GM23338 (cell line): Measurements from ENCODE around the gene BCL11B. TPM values are rescaled to one million over a fixed set of nuclear protein-coding genes. Genes with fewer than 3 reads are reported as not detected.

Experiments
- ATAC-seq: fragments of 200-7000 bp; cut with Tn5 transposase; 3 replicates; pipeline ENCODE4 v1.9.1; 2020
- DNase-seq: peaks from one replicate; pipeline ENCODE4 v3.0.0-alpha.2; 2015; ENCODE audit warnings: low spot score
- H2AFZ ChIP-seq: fragments of 200-600 bp; sonication (generic); 2 replicates; pipeline ENCODE4 v1.8.0; 2016; ENCODE audit warnings: antibody characterized with exemption, mild to moderate bottlenecking, moderate library complexity
- H3F3A ChIP-seq: fragments of 200-600 bp; sonication (generic); replicated peaks from 2 replicates; pipeline ENCODE4 v1.8.0; 2017; ENCODE audit warnings: antibody characterized with exemption, mixed run types, low read depth
- H3K27ac ChIP-seq: fragments of 200-600 bp; sonication (generic); 2 replicates; pipeline ENCODE4 v1.6.1; 2016; ENCODE audit warnings: low read depth
- H3K27me3 ChIP-seq: fragments of 200-600 bp; sonication (generic); 2 replicates; pipeline ENCODE4 v1.8.0; 2016; ENCODE audit warnings: mild to moderate bottlenecking, mixed run types, moderate library complexity; ENCODE audit not compliant: insufficient read depth
- H3K36me3 ChIP-seq: fragments of 200-600 bp; sonication (generic); 2 replicates; pipeline ENCODE4 v1.8.0; 2016; ENCODE audit warnings: mild to moderate bottlenecking; ENCODE audit not compliant: insufficient read depth
- H3K4me1 ChIP-seq: fragments of 200-600 bp; sonication (generic); 2 replicates; pipeline ENCODE4 v1.8.0; 2016; ENCODE audit warnings: mild to moderate bottlenecking, moderate library complexity; ENCODE audit not compliant: insufficient read depth
- H3K4me2 ChIP-seq: fragments of 200-600 bp; sonication (generic); 2 replicates; pipeline ENCODE4 v1.7.1; 2017; ENCODE audit warnings: mixed run types
- H3K4me3 ChIP-seq: fragments of 200-600 bp; sonication (generic); 2 replicates; pipeline ENCODE4 v1.6.1; 2016; ENCODE audit warnings: mixed run types
- H3K79me2 ChIP-seq: fragments of 200-600 bp; sonication (generic); replicated peaks from 2 replicates; pipeline ENCODE4 v1.8.0; 2017; ENCODE audit warnings: mild to moderate bottlenecking; ENCODE audit not compliant: insufficient read depth
- H3K9me2 ChIP-seq: fragments of 200-600 bp; sonication (generic); 2 replicates; pipeline ENCODE4 v1.8.0; 2017; ENCODE audit not compliant: insufficient read depth
- H4K20me1 ChIP-seq: fragments of 200-600 bp; sonication (generic); replicated peaks from 2 replicates; pipeline ENCODE4 v1.8.0; 2017; ENCODE audit warnings: mild to moderate bottlenecking; ENCODE audit not compliant: insufficient read depth
- H3K27ac Mint-ChIP-seq: 2 replicates; pipeline ENCODE4 v1.8.0; 2020; ENCODE audit warnings: inconsistent platforms, mild to moderate bottlenecking, moderate library complexity, mixed read lengths
- H3K27me3 Mint-ChIP-seq: 3 replicates; pipeline ENCODE4 v1.8.0; 2022; ENCODE audit warnings: low read depth, mild to moderate bottlenecking, moderate library complexity, mixed read lengths, inconsistent platforms; ENCODE audit not compliant: insufficient read depth, poor library complexity
- H3K36me3 Mint-ChIP-seq: 3 replicates; pipeline ENCODE4 v1.8.0; 2021; ENCODE audit warnings: low read depth, mild to moderate bottlenecking, inconsistent platforms, moderate library complexity, mixed read lengths
- H3K4me1 Mint-ChIP-seq: 3 replicates; pipeline ENCODE4 v1.8.0; 2020; ENCODE audit warnings: mild to moderate bottlenecking, inconsistent platforms, mixed read lengths
- H3K4me3 Mint-ChIP-seq: 3 replicates; pipeline ENCODE4 v1.8.0; 2021; ENCODE audit warnings: moderate library complexity, mild to moderate bottlenecking, inconsistent platforms, mixed read lengths
- H3K9me3 Mint-ChIP-seq: 3 replicates; pipeline ENCODE4 v1.8.0; 2020; ENCODE audit warnings: moderate library complexity, mild to moderate bottlenecking, inconsistent platforms, mixed read lengths
- CREB1 ChIP-seq: fragments of 250-450 bp; sonication (Bioruptor Pico); IDR thresholded peaks from 2 replicates; pipeline ENCODE4 v1.5.0; 2020; ENCODE audit warnings: low read depth, mild to moderate bottlenecking, moderate library complexity
- EZH2 ChIP-seq: fragments of 200-600 bp; sonication (generic); IDR thresholded peaks from one replicate; pipeline ENCODE4 v1.8.0; 2017; ENCODE audit warnings: antibody characterized with exemption, mild to moderate bottlenecking, low read depth; ENCODE audit not compliant: unreplicated experiment
- JUNB ChIP-seq: IDR thresholded peaks from one replicate; pipeline ENCODE4 v1.6.1; 2016; ENCODE audit warnings: antibody characterized with exemption; ENCODE audit not compliant: unreplicated experiment
- POLR2AphosphoS5 ChIP-seq: IDR thresholded peaks from 2 replicates; pipeline ENCODE4 v1.6.1; 2016; ENCODE audit warnings: antibody characterized with exemption, low read depth
- STAT1 ChIP-seq: IDR thresholded peaks from one replicate; pipeline ENCODE4 v1.6.1; 2016; ENCODE audit warnings: antibody characterized with exemption; ENCODE audit not compliant: unreplicated experiment
- ZNF114 ChIP-seq: fragments of 250-450 bp; sonication (Bioruptor Pico); IDR thresholded peaks from 2 replicates; pipeline ENCODE4 v1.5.0; 2020; ENCODE audit warnings: mild to moderate bottlenecking, moderate library complexity
- ZNF331 ChIP-seq: fragments of 250-450 bp; sonication (Bioruptor Pico); IDR thresholded peaks from 2 replicates; pipeline ENCODE4 v1.5.0; 2020; ENCODE audit warnings: low read depth, mild to moderate bottlenecking, moderate library complexity
- polyA plus RNA-seq: library from polyadenylated mRNA; unstranded; fragments of >200 nt; fragmentation: Nextera tagmentation; extraction: Ambion mirVana; gene quantifications from 2 replicates; pipeline ENCODE4 v1.2.1, GENCODE V29; 2016
- total RNA-seq: library from RNA; depleted of rRNA; stranded (reverse); fragments of >200 nt; shearing (Covaris generic); gene quantifications from 2 replicates; pipeline ENCODE4 v1.2.3, GENCODE V29; 2014
- TF ChIP-seq, protein P1 (sequence below): fragments of 250-450 bp; sonication (Bioruptor Pico); IDR thresholded peaks from 2 replicates; pipeline ENCODE4 v1.5.0; 2020; ENCODE audit warnings: mild to moderate bottlenecking, moderate library complexity
- TF ChIP-seq, protein P2 (sequence below): IDR thresholded peaks from 2 replicates; pipeline ENCODE4 v1.6.1; 2016; ENCODE audit warnings: antibody characterized with exemption

Gene BCL11B
- total and polyA plus RNA-seq, 2 experiments from 2014 or later, result 2.4 to 6.7 TPM

DNA sequence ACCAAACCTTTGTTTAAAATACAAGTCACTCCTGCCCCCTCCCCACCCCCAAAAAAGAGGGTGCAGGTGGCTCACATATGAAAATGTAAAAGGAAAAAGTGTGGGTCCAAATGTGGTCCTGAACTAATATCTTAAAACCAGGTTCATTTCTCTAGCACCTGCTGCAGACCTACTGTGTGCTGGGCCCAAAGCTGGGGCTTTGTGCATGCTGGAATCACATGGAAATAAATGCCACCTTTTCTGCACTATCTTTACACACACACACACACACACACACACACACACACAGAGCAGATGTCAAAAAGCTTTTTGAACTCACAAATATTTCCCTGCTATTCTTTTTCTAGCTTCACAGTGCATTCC lies 3.2 kb upstream of the BCL11B start:
- H3K4me3 Mint-ChIP-seq, result peak overlapping the region; percentile 69
- H3K9me3 Mint-ChIP-seq, result peaks cover 3% of the 10 kb centered on the region; the same call in 2 of the 3 replicates

More for the DNA sequence above, 3.2 kb upstream of the BCL11B start:
- H3K27ac ChIP-seq, result no peak overlapping the region
- peak overlapping the region; percentile 81 for H3K4me2 ChIP-seq
- peak overlapping the region; percentile 79 for H3K4me3 ChIP-seq
- Mint-ChIP-seq H3K27ac (no peak overlapping the region), H3K36me3 (no peaks in the 10 kb centered on the region), H3K4me1 (peaks cover 34% of the 10 kb centered on the region), H3K27me3 (peaks cover 22% of the 10 kb centered on the region)
- H3K9me2 ChIP-seq, result no peaks in the 10 kb centered on the region
- H4K20me1 ChIP-seq, result no peaks in the 10 kb centered on the region
- H3K36me3 ChIP-seq, result no peaks in the 10 kb centered on the region
- ATAC-seq, result no peak
- peaks cover 6% of the 10 kb centered on the region; the same call in 1 of the 2 replicates for H3F3A ChIP-seq
- TF ChIP-seq ZNF331 (no peak), JUNB (no peak), ZNF114 (CRISPR knock-in tag) (no peak), CREB1 (CRISPR knock-in tag) (no peak), EZH2 (no peak), STAT1 (no peak), POLR2AphosphoS5 (no peak)
- TF ChIP-seq, protein P1, sequence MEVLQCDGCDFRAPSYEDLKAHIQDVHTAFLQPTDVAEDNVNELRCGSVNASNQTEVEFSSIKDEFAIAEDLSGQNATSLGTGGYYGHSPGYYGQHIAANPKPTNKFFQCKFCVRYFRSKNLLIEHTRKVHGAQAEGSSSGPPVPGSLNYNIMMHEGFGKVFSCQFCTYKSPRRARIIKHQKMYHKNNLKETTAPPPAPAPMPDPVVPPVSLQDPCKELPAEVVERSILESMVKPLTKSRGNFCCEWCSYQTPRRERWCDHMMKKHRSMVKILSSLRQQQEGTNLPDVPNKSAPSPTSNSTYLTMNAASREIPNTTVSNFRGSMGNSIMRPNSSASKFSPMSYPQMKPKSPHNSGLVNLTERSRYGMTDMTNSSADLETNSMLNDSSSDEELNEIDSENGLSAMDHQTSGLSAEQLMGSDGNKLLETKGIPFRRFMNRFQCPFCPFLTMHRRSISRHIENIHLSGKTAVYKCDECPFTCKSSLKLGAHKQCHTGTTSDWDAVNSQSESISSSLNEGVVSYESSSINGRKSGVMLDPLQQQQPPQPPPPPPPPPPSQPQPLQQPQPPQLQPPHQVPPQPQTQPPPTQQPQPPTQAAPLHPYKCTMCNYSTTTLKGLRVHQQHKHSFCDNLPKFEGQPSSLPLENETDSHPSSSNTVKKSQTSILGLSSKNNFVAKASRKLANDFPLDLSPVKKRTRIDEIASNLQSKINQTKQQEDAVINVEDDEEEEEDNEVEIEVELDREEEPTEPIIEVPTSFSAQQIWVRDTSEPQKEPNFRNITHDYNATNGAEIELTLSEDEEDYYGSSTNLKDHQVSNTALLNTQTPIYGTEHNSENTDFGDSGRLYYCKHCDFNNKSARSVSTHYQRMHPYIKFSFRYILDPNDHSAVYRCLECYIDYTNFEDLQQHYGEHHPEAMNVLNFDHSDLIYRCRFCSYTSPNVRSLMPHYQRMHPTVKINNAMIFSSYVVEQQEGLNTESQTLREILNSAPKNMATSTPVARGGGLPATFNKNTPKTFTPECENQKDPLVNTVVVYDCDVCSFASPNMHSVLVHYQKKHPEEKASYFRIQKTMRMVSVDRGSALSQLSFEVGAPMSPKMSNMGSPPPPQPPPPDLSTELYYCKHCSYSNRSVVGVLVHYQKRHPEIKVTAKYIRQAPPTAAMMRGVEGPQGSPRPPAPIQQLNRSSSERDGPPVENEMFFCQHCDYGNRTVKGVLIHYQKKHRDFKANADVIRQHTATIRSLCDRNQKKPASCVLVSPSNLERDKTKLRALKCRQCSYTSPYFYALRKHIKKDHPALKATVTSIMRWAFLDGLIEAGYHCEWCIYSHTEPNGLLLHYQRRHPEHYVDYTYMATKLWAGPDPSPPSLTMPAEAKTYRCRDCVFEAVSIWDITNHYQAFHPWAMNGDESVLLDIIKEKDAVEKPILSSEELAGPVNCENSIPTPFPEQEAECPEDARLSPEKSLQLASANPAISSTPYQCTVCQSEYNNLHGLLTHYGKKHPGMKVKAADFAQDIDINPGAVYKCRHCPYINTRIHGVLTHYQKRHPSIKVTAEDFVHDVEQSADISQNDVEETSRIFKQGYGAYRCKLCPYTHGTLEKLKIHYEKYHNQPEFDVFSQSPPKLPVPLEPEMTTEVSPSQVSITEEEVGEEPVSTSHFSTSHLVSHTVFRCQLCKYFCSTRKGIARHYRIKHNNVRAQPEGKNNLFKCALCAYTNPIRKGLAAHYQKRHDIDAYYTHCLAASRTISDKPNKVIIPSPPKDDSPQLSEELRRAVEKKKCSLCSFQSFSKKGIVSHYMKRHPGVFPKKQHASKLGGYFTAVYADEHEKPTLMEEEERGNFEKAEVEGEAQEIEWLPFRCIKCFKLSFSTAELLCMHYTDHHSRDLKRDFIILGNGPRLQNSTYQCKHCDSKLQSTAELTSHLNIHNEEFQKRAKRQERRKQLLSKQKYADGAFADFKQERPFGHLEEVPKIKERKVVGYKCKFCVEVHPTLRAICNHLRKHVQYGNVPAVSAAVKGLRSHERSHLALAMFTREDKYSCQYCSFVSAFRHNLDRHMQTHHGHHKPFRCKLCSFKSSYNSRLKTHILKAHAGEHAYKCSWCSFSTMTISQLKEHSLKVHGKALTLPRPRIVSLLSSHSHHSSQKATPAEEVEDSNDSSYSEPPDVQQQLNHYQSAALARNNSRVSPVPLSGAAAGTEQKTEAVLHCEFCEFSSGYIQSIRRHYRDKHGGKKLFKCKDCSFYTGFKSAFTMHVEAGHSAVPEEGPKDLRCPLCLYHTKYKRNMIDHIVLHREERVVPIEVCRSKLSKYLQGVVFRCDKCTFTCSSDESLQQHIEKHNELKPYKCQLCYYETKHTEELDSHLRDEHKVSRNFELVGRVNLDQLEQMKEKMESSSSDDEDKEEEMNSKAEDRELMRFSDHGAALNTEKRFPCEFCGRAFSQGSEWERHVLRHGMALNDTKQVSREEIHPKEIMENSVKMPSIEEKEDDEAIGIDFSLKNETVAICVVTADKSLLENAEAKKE (CRISPR knock-in tag), result no peak
- TF ChIP-seq, protein P2, sequence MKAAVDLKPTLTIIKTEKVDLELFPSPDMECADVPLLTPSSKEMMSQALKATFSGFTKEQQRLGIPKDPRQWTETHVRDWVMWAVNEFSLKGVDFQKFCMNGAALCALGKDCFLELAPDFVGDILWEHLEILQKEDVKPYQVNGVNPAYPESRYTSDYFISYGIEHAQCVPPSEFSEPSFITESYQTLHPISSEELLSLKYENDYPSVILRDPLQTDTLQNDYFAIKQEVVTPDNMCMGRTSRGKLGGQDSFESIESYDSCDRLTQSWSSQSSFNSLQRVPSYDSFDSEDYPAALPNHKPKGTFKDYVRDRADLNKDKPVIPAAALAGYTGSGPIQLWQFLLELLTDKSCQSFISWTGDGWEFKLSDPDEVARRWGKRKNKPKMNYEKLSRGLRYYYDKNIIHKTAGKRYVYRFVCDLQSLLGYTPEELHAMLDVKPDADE, result no peak
- no peaks in the 10 kb centered on the region for H3K27me3 ChIP-seq
- H2AFZ ChIP-seq, result 0 out of 2 replicates have a peak overlapping the region, but pooled peaks have one; percentile 74
- peaks cover 7% of the 10 kb centered on the region for H3K79me2 ChIP-seq
- peaks cover 43% of the 10 kb centered on the region for H3K4me1 ChIP-seq
- DNase-seq, result no peak
